Epithelial cell of proximal tubule (primary cell): ENCODE measurements around the gene NLRP14. TPM values are rescaled to one million over a fixed set of nuclear protein-coding genes. Genes with fewer than 3 reads are reported as not detected.

ENCODE experiments used
- DNase-seq: peaks from one replicate; pipeline ENCODE4 v3.0.0-alpha.2; 2011; ENCODE audit warnings: low read depth
- H3K4me3 ChIP-seq: 2 replicates; pipeline ENCODE4 v1.5.1; 2011; ENCODE audit warnings: low read depth, mild to moderate bottlenecking, low read length
- total RNA-seq: library from RNA; depleted of rRNA; stranded (reverse); fragments of >200 nt; gene quantifications from 2 replicates; pipeline ENCODE4 v1.2.3, GENCODE V29; 2015
- TF ChIP-seq, protein P1 (sequence below): conservative IDR thresholded peaks from 2 replicates; pipeline ENCODE4 v1.5.1; 2012; ENCODE audit warnings: low read depth, mild to moderate bottlenecking, low read length

The NLRP14 gene
- total RNA-seq, 1 donor from 2014 or later = 0.23 TPM

DNA sequence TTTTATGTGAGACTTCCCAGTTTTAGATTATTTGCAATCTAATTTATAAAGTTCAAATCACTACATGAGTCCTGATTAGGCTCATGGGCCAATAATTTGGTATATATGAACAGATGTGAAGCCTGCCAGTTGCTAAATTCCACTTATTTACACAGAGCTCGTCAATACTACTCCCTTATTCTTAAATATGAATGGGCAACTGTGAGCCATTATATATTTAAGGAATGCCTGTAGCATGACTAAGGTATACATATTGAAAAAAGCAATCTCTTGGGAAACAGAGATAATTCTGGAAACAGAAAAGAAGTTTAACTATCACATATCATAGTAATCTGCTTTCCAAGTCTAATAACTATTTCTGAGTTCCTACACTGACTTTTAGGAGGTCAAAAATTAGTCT lies 95.5 kb downstream of the NLRP14 start:
- DNase-seq = no peak
- TF ChIP-seq, protein P1, sequence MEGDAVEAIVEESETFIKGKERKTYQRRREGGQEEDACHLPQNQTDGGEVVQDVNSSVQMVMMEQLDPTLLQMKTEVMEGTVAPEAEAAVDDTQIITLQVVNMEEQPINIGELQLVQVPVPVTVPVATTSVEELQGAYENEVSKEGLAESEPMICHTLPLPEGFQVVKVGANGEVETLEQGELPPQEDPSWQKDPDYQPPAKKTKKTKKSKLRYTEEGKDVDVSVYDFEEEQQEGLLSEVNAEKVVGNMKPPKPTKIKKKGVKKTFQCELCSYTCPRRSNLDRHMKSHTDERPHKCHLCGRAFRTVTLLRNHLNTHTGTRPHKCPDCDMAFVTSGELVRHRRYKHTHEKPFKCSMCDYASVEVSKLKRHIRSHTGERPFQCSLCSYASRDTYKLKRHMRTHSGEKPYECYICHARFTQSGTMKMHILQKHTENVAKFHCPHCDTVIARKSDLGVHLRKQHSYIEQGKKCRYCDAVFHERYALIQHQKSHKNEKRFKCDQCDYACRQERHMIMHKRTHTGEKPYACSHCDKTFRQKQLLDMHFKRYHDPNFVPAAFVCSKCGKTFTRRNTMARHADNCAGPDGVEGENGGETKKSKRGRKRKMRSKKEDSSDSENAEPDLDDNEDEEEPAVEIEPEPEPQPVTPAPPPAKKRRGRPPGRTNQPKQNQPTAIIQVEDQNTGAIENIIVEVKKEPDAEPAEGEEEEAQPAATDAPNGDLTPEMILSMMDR = no peak
- no peak overlapping the region for H3K4me3 ChIP-seq

DNA sequence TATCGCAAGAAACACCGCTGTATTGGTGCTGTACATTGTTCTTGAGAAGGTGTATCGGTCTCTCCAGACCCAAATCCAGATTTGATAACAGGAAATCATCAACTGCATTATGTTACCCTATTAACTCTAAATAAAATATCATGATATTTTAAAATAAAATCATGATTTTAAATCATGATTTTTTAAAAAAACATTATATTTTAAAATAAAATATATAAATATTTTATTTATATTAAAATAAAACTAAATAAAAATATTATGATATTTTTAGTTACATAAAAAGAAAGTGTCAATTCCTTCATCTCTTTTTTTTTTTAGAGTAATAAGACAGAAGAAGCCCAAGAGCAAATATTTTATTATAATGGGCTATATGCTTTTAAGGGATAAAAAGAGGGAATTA lies 96.1 kb downstream of the NLRP14 start:
- H3K4me3 ChIP-seq = no peak overlapping the region
- TF ChIP-seq, protein P1 = no peak
- no peak for DNase-seq

Other genes starting within 250 kb of the NLRP14 start
- 0.14 TPM in 1 of 2 replicates, not detected in the other for gene OR2AG2, start 248.5 kb upstream of the NLRP14 start, total RNA-seq
- gene OR2AG1, start 237.5 kb upstream of the NLRP14 start, total RNA-seq = not detected in 2 replicates
- gene OR6A2, start 220.8 kb upstream of the NLRP14 start, total RNA-seq = 0.07 TPM in 1 of 2 replicates, not detected in the other
- not detected in 2 replicates for gene OR10A5, start 174.8 kb upstream of the NLRP14 start, total RNA-seq
- gene OR10A2, start 157.4 kb upstream of the NLRP14 start, total RNA-seq = not detected in 2 replicates
- gene OR10A4, start 143.9 kb upstream of the NLRP14 start, total RNA-seq = not detected in 2 replicates
- 0.35 TPM in 1 of 2 replicates, not detected in the other for gene OR2D2, start 128.0 kb upstream of the NLRP14 start, total RNA-seq
- not detected in 2 replicates for gene OR2D3, start 99.5 kb upstream of the NLRP14 start, total RNA-seq
- gene ZNF215, start 94.1 kb upstream of the NLRP14 start, total RNA-seq = 2.8 and 5.6 TPM in 2 replicates
- gene ZNF214, start 133 bp upstream of the NLRP14 start, total RNA-seq = 1.1 and 1.5 TPM in 2 replicates
- 0.14 TPM in 1 of 2 replicates, not detected in the other for gene RBMXL2, start 68.5 kb downstream of the NLRP14 start, total RNA-seq
- gene SYT9, start 231.4 kb downstream of the NLRP14 start, total RNA-seq = 0.29 and 0.46 TPM in 2 replicates